GM21737 (cell line): ENCODE data around the gene PMAIP1.
"Not testable (repeated sequence)": the region's sequence is repeated elsewhere in the genome, so short reads cannot be mapped to it uniquely, and the experiment has no call there.

Source experiments
- ATAC-seq: cut with Tn5 transposase; IDR thresholded peaks from one replicate; pipeline ENCODE4 v1.9.1; 2021; ENCODE audit warnings: mild to moderate bottlenecking, moderate library complexity; ENCODE audit not compliant: unreplicated experiment

PMAIP1 gene

GRCh38 chr18:59899298-59900221 is at the start of gene PMAIP1:
Gene PMAIP1, plus strand, starts transcription at chr18:59899996. Its CDS starts 182 bp downstream, at chr18:59900178.
- ATAC-seq = peak; percentile 67

- ATAC-seq = no peak
These were observed 47.9 kb upstream of the PMAIP1 start for GRCh38 chr18:59851784-59852399.

- ATAC-seq = no peak
These were observed 47.2 kb upstream of the PMAIP1 start for GRCh38 chr18:59852548-59852947.

- ATAC-seq = no peak
These were observed 46.4 kb upstream of the PMAIP1 start for GRCh38 chr18:59853380-59853779.

- ATAC-seq = not testable (repeated sequence)
These were observed 45.8 kb upstream of the PMAIP1 start for GRCh38 chr18:59853988-59854387.

GRCh38 chr18:59861009-59861408 is 38.8 kb upstream of the PMAIP1 start:
- no peak for ATAC-seq

GRCh38 chr18:59861963-59862819 is 37.6 kb upstream of the PMAIP1 start:
- ATAC-seq = peak; percentile 80

GRCh38 chr18:59865241-59865986 is 34.4 kb upstream of the PMAIP1 start:
- ATAC-seq = no peak

GRCh38 chr18:59866551-59867269 is 33.1 kb upstream of the PMAIP1 start:
- no peak for ATAC-seq

- ATAC-seq = no peak
These were observed 32.3 kb upstream of the PMAIP1 start for GRCh38 chr18:59867337-59868104.

GRCh38 chr18:59870623-59871130 is 29.1 kb upstream of the PMAIP1 start:
- ATAC-seq = no peak

GRCh38 chr18:59871711-59872362 is 28.0 kb upstream of the PMAIP1 start:
- ATAC-seq = no peak

GRCh38 chr18:59873641-59874040 is 26.2 kb upstream of the PMAIP1 start:
- ATAC-seq = no peak

GRCh38 chr18:59874166-59874565 is 25.6 kb upstream of the PMAIP1 start:
- no peak for ATAC-seq

GRCh38 chr18:59876310-59876626 is 23.5 kb upstream of the PMAIP1 start:
- peak; percentile 71 for ATAC-seq

- no peak for ATAC-seq
These were observed 22.4 kb upstream of the PMAIP1 start for GRCh38 chr18:59877361-59877760.

- no peak for ATAC-seq
These were observed 21.2 kb upstream of the PMAIP1 start for GRCh38 chr18:59878644-59879043.
